CD4-positive, alpha-beta memory T cell (primary cell): ENCODE results near the gene NACC2. TPM values are rescaled to one million over a fixed set of nuclear protein-coding genes. Genes with fewer than 3 reads are reported as not detected.

ENCODE experiments used
- CTCF ChIA-PET: fragments of 350-600 bp; sonication (Branson Sonifier 250); formaldehyde crosslinking; loops from one replicate; lab custom pipeline; 2021; ENCODE audit warnings: inconsistent platforms; ENCODE audit not compliant: partially characterized antibody; lab: Charles Lee
- POLR2A ChIA-PET: fragments of 350-600 bp; sonication (Branson Sonifier 250); formaldehyde crosslinking; loops from one replicate; lab custom pipeline; 2021; ENCODE audit not compliant: partially characterized antibody; lab: Charles Lee
- DNase-seq, 5 donors: peaks; one replicate each; pipeline versions ENCODE4 v3.0.0 to v3.0.0-alpha.2; 2020 to 2022; ENCODE audit warnings: mixed read lengths in 1 of 5
- H3K27ac ChIP-seq: one replicate; pipeline ENCODE4 v1.7.0; 2013; ENCODE audit warnings: low read depth, low read length
- H3K27me3 ChIP-seq: 2 replicates; pipeline ENCODE4 v1.7.0; 2013; ENCODE audit warnings: mild to moderate bottlenecking, low read length, moderate library complexity; ENCODE audit not compliant: insufficient read depth
- H3K36me3 ChIP-seq: 2 replicates; pipeline ENCODE4 v1.7.0; 2013; ENCODE audit warnings: mild to moderate bottlenecking, low read length, moderate library complexity; ENCODE audit not compliant: insufficient read depth
- H3K4me1 ChIP-seq: 2 replicates; pipeline ENCODE4 v1.7.0; 2013; ENCODE audit warnings: mild to moderate bottlenecking, low read length, moderate library complexity; ENCODE audit not compliant: insufficient read depth
- H3K4me3 ChIP-seq, 2 donors: one replicate each; pipeline ENCODE4 v1.7.0; 2013; ENCODE audit warnings: low read length in 2 of 2, mild to moderate bottlenecking in 1 of 2
- H3K9me3 ChIP-seq, 2 donors: one replicate each; pipeline ENCODE4 v1.7.0; 2013; ENCODE audit warnings: low read length in 2 of 2, control low read depth in 1 of 2; ENCODE audit not compliant: control insufficient read depth in 1 of 2
- H3K27ac Mint-ChIP-seq, 7 donors: one replicate each; pipeline ENCODE4 v1.8.0; 2020 to 2021; ENCODE audit warnings: mixed read lengths in 7 of 7, mild to moderate bottlenecking in 6 of 7, inconsistent platforms in 3 of 7, moderate library complexity in 3 of 7
- H3K27me3 Mint-ChIP-seq, 2 donors: one replicate each; pipeline ENCODE4 v1.8.0; 2020 to 2021; ENCODE audit warnings: mixed read lengths in 2 of 2
- H3K36me3 Mint-ChIP-seq, 2 donors: one replicate each; pipeline ENCODE4 v1.8.0; 2020 to 2021; ENCODE audit warnings: mixed read lengths in 2 of 2, inconsistent platforms in 1 of 2, mild to moderate bottlenecking in 1 of 2
- H3K4me1 Mint-ChIP-seq, 4 donors: one replicate each; pipeline ENCODE4 v1.8.0; 2020 to 2021; ENCODE audit warnings: mixed read lengths in 4 of 4, mild to moderate bottlenecking in 1 of 4
- H3K4me3 Mint-ChIP-seq, 8 donors: one replicate each; pipeline ENCODE4 v1.8.0; 2020 to 2021; ENCODE audit warnings: mixed read lengths in 8 of 8, mild to moderate bottlenecking in 7 of 8, moderate library complexity in 6 of 8, inconsistent platforms in 3 of 8
- H3K9me3 Mint-ChIP-seq, 8 donors: one replicate each; pipeline ENCODE4 v1.8.0; 2020 to 2021; ENCODE audit warnings: mixed read lengths in 8 of 8, mild to moderate bottlenecking in 5 of 8, inconsistent platforms in 3 of 8, moderate library complexity in 1 of 8
- intact Hi-C: fragments of 100-400 bp; cut with micrococcal nuclease; formaldehyde crosslinking; loops from one replicate; pipeline ENCODE4 v1.15.1; 2023
- polyA plus RNA-seq, 2 donors: library from polyadenylated mRNA; unstranded; fragments of 300-500 nt; fragmentation: Illumina TruSeq; gene quantifications; one replicate each; pipeline ENCODE4 v1.2.3, GENCODE V29; 2021
- total RNA-seq, 2 experiments: library from RNA; stranded (reverse); gene quantifications; one replicate each; pipeline ENCODE4 v1.2.3, GENCODE V29; 2021

The NACC2 gene
- total and polyA plus RNA-seq, 4 experiments from 2014 or later, result 0.58 to 12.2 (median 7.1) TPM

DNA sequence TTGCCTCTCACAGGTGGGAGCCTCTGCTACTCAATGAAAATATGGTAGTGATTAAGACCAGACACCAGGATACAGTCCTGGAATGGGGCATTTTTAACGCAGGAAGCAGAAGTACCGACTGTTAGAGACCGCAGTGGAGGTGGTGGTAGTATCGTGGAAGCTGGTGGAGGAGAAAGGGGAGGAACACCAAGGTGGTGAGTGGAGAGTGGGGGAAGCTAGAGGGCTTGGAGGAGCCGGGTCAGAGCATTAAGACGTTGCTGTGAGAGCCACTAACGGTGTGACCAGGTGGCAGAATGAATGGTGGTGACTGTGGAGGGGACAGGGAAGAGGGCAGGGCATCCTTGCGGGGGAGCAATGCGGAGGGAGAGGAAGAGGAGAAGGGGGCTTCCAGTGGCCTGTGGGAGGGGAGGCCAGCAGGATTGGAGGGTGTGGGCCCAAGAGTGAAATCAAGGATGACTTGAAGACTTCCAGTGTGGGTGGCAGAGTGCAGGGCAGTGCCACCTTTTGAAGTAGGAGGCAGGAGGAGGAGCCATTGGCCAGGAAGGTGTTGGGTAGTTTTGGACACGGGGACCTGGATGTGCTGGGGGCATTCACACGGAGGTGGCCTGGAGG lies 132.3 kb downstream of the NACC2 start:
- intact Hi-C loops, result no loop called here
- H3K4me1 ChIP-seq, result peaks cover 28% of the 10 kb centered on the region
- H3K9me3 ChIP-seq, result no peaks in the 10 kb centered on the region
- Mint-ChIP-seq H3K27me3 (peaks cover 6 to 8% of the 10 kb centered on the region in 2 donors), H3K27ac (peak overlapping the region in 5 of 7 donors; percentile 3 to 85 (median 79)), H3K9me3 (peaks cover 0 to 2% (median 0%) of the 10 kb centered on the region in 8 donors), H3K4me1 (peaks cover 15 to 44% (median 26%) of the 10 kb centered on the region in 4 donors), H3K4me3 (peak overlapping the region in 3 of 8 donors; percentile 36 to 89 (median 39)), H3K36me3 (peaks cover 0 to 9% of the 10 kb centered on the region in 2 donors)
- H3K27me3 ChIP-seq, result no peaks in the 10 kb centered on the region
- H3K27ac ChIP-seq, result no peak overlapping the region
- ChIA-PET CTCF (no interaction called here), POLR2A (interaction anchor here (0.8 kb wide), 1 partner anchor 155 kb away, joined by 3 read pairs; the partner anchor contains the start of gene TMEM250)
- DNase-seq, result no peak
- no peaks in the 10 kb centered on the region for H3K36me3 ChIP-seq
- no peak overlapping the region for H3K4me3 ChIP-seq

DNA sequence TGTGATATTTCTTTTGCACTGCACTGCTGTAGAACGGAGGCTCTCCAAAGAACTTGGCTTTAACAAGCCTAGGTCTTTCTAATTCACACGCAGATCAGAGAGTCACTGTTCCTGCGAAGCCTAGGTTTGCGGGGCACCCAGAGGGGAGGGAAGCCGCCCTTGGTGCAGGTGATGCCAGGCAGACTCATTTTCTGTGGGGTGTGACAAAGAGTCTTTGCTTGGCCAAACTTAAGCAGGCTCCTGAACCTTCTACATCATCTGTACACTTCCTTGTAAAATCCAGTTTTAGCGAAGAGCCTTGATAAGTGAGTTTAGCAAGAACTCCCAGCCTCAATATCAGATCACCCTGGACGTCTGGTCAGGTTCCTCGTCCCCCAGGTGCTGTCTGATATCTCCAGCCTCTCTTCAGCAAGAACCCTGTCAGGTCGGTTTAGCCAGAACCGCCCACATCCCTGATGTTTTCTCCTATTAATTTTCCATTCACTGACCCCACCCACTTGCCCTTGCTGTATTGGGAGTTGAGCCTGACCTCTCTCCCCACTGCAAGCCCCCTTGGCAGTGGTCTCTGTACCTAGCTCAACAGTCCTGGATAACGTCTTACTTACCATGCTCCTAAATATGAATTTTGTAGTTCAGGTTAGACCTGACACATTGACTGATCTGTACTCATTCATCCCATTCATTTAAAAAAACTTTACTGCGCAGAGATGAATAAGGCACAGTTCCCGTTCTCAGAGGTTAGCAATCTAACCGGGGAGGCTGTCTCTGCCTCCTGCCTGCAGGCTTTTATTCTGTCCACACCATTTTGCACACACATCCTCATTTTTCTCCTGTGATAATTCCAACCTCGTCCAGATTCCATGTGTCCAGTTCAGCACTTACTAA lies 133.0 kb downstream of the NACC2 start:
- H3K27me3 ChIP-seq, result no peaks in the 10 kb centered on the region
- intact Hi-C loops, result loop anchor here (1.0 to 2.0 kb wide), 4 partner anchors 29 to 283 kb away; partner anchors contain the start of genes CAMSAP1, QSOX2 and TMEM250
- ChIA-PET POLR2A (interaction anchor here (0.7 to 3.4 kb wide), 6 partner anchors 54 to 305 kb away, joined by 3 to 23 read pairs (median 4); partner anchors contain the start of gene CAMSAP1), CTCF (no interaction called here)
- no peak overlapping the region for H3K4me3 ChIP-seq
- Mint-ChIP-seq H3K4me1 (peaks cover 10 to 38% (median 20%) of the 10 kb centered on the region in 4 donors), H3K4me3 (peak overlapping the region; percentile 74 to 89 (median 82)), H3K27ac (peak overlapping the region; percentile 65 to 93 (median 85)), H3K27me3 (peaks cover 2 to 4% of the 10 kb centered on the region in 2 donors), H3K36me3 (peaks cover 0 to 8% of the 10 kb centered on the region in 2 donors), H3K9me3 (peaks cover 0 to 2% (median 0%) of the 10 kb centered on the region in 8 donors)
- no peaks in the 10 kb centered on the region for H3K9me3 ChIP-seq
- H3K36me3 ChIP-seq, result no peaks in the 10 kb centered on the region
- H3K4me1 ChIP-seq, result peaks cover 21% of the 10 kb centered on the region
- DNase-seq, result no peak
- no peak overlapping the region for H3K27ac ChIP-seq

DNA sequence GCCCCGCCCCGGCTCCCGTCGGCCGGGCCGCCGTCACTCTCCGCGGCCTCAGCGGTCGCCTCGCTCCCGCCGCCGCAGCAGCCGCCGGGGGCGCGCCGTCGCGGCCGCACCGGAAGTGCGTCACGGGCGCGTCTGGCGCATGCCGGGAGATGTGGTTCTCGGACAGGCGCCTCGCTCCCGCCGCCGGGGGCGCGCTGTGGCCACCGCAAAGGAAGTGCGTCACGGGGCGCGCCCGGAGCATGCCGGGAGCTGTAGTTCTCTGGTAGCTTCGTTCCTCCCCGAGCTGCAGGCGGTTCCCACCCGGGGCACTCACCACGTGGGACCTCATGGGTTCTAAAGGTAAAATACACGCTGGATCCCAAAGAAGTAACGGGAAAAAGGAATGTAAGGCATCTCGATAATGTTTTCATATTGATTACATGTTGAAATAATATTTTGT lies 133.8 kb downstream of the NACC2 start, which contains the start of gene UBAC1:
TSS of gene UBAC1 (minus strand) at position 97 of the 439 bp plus-strand sequence. CDS start 211 bp downstream, outside the sequence.
- Mint-ChIP-seq H3K27ac (peak within 1 kb of the TSS; percentile 82 to 93 (median 92)), H3K9me3 (peaks cover 0 to 2% (median 0%) of the 10 kb centered on the region in 8 donors), H3K4me3 (peak within 1 kb of the TSS; percentile 83 to 91 (median 86)), H3K36me3 (peaks cover 0 to 8% of the 10 kb centered on the region in 2 donors), H3K4me1 (peaks cover 10 to 42% (median 21%) of the 10 kb centered on the region in 4 donors), H3K27me3 (peaks cover 2 to 4% of the 10 kb centered on the region in 2 donors)
- Histone ChIP-seq H3K27me3 (no peaks in the 10 kb centered on the region), H3K27ac (peak within 1 kb of the TSS; percentile 65), H3K4me1 (peaks cover 21% of the 10 kb centered on the region), H3K4me3 (peak within 1 kb of the TSS; percentile 64 to 69), H3K9me3 (no peaks in the 10 kb centered on the region), H3K36me3 (no peaks in the 10 kb centered on the region)
- peak; percentile 92 to 96 (median 95) for DNase-seq
- POLR2A ChIA-PET, result interaction anchor here (0.7 to 3.4 kb wide), 6 partner anchors 53 to 305 kb away, joined by 3 to 23 read pairs (median 4); partner anchors contain the start of gene CAMSAP1
- intact Hi-C loops, result loop anchor here (1.0 to 2.0 kb wide), 4 partner anchors 30 to 284 kb away; partner anchors contain the start of genes CAMSAP1, QSOX2 and TMEM250
- CTCF ChIA-PET, result interaction anchor here (1.3 to 2.0 kb wide), 2 partner anchors 56 to 161 kb away, joined by 3 to 5 read pairs; no protein-coding TSS in a partner anchor

DNA sequence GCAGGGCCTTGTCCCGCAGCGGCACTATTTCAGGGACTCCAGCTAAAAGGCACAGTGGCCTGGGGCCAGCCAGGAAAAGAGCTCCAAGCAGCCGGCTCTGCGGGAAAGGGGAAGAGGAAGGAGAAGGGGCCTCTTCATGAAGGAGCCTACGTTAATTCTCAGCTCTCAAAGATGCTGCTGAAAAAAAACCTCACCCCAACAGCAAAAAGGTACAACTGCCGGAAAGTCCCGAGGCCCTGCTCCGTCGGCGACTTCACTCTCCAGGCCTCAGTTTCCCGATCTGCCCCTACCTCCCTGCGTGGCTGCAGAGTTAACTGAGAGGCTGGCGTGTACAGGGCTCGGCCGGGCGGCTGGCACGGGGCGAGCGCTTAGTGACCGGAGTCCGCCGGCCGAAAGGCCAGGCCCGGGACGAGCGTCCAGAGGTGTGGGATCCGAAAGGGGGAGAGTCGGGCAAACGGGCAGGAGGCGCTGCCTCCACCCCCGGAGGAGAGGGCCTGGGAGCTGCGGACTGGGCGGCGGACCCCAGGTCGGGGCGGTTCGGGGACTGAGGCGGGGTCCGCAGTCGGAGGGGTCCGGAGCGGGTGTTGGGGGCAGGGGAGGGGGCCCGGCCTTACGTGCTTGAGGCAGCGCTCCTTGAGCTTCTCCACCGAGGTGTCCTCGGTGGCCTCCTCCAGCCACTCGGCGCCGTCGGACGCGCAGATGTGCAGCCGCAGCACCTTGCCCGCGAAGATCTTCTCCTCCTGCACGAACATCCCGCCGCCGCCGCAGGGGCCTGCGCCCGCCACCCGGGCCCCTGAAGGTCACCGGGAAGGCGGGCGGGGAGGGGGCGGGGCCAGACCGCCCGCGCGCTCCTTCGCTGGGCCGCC lies 134.4 kb downstream of the NACC2 start:
- POLR2A ChIA-PET, result interaction anchor here (0.8 to 3.4 kb wide), 5 partner anchors 53 to 306 kb away, joined by 3 to 23 read pairs (median 3); partner anchors contain the start of gene CAMSAP1
- intact Hi-C loops, result loop anchor here (1.0 to 2.0 kb wide), 4 partner anchors 30 to 285 kb away; partner anchors contain the start of genes CAMSAP1, QSOX2 and TMEM250
- Histone ChIP-seq H3K4me3 (peak overlapping the region; percentile 64 to 69), H3K36me3 (no peaks in the 10 kb centered on the region), H3K27me3 (no peaks in the 10 kb centered on the region), H3K9me3 (no peaks in the 10 kb centered on the region), H3K27ac (peak overlapping the region; percentile 65), H3K4me1 (peaks cover 21% of the 10 kb centered on the region)
- CTCF ChIA-PET, result interaction anchor here (1.3 to 2.0 kb wide), 4 partner anchors 51 to 162 kb away, joined by 3 to 5 read pairs (median 4); no protein-coding TSS in a partner anchor
- H3K9me3 Mint-ChIP-seq, result peaks cover 0 to 2% (median 0%) of the 10 kb centered on the region in 8 donors
- H3K27me3 Mint-ChIP-seq, result peaks cover 2 to 4% of the 10 kb centered on the region in 2 donors
- DNase-seq, result peak in 2 of 5 donors; percentile 9 to 24
- H3K27ac Mint-ChIP-seq, result peak overlapping the region; percentile 78 to 93 (median 88)
- H3K4me1 Mint-ChIP-seq, result peaks cover 10 to 44% (median 21%) of the 10 kb centered on the region in 4 donors
- peak overlapping the region; percentile 76 to 91 (median 86) for H3K4me3 Mint-ChIP-seq
- H3K36me3 Mint-ChIP-seq, result peaks cover 0 to 8% of the 10 kb centered on the region in 2 donors

DNA sequence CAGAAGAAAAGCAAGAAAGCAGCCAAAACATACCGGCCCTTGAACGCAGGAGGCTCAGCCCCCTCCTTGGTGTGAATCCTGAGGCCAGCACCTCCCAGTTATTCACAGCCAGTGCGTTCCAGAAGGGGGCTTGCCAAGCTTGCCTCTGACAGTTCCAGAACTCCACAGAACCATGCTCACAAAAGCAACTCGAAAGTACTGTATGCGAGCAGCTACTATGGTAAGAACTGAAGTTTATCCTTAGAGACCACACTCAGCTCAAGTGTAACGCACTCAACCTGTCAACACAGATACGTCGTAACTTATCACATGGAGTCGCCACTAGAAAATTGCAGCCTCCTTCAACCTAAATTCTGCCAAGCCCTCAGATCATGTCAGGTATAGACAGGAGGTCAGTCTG lies 135.3 kb downstream of the NACC2 start:
- Histone ChIP-seq H3K36me3 (peaks cover 5% of the 10 kb centered on the region), H3K27ac (peak overlapping the region; percentile 65), H3K4me3 (peak overlapping the region in 1 of 2 donors; percentile 64), H3K27me3 (no peaks in the 10 kb centered on the region), H3K9me3 (no peaks in the 10 kb centered on the region), H3K4me1 (peaks cover 21% of the 10 kb centered on the region)
- CTCF ChIA-PET, result interaction anchor here (0.8 to 2.0 kb wide), 5 partner anchors 10 to 163 kb away, joined by 3 to 5 read pairs (median 3); no protein-coding TSS in a partner anchor
- POLR2A ChIA-PET, result interaction anchor here (0.7 to 3.4 kb wide), 3 partner anchors 52 to 573 kb away, joined by 3 to 23 read pairs (median 5); partner anchors contain the start of gene CAMSAP1
- peaks cover 0 to 12% of the 10 kb centered on the region in 2 donors for H3K36me3 Mint-ChIP-seq
- peak overlapping the region; percentile 78 to 93 (median 88) for H3K27ac Mint-ChIP-seq
- H3K4me3 Mint-ChIP-seq, result peak overlapping the region; percentile 76 to 91 (median 86)
- peaks cover 0 to 2% (median 0%) of the 10 kb centered on the region in 8 donors for H3K9me3 Mint-ChIP-seq
- DNase-seq, result no peak
- H3K4me1 Mint-ChIP-seq, result peaks cover 10 to 44% (median 22%) of the 10 kb centered on the region in 4 donors
- intact Hi-C loops, result loop anchor here (2.0 kb wide), 1 partner anchor 31 kb away; no protein-coding TSS in a partner anchor
- H3K27me3 Mint-ChIP-seq, result peaks cover 2% of the 10 kb centered on the region in 2 donors
